Heart left ventricle (tissue), 16 donors: ENCODE measurements around the gene MAP3K9. TPM values are rescaled to one million over a fixed set of nuclear protein-coding genes. Genes with fewer than 3 reads are reported as not detected.

ENCODE experiments used
- ATAC-seq, 4 donors: fragments of 200-7000 bp; cut with Tn5 transposase; one replicate each; pipeline ENCODE4 v1.9.1; 2020 to 2022; ENCODE audit warnings: moderate library complexity in 4 of 4, mild to moderate bottlenecking in 3 of 4, moderate number of reproducible peaks in 1 of 4
- DNase-seq, 5 donors: peaks; one replicate each; pipeline ENCODE4 v3.0.0-alpha.2; 2020
- H3K27ac ChIP-seq, 12 donors: fragments of 200-600 bp; sonication (generic) in 4 of 12; one replicate each; pipeline versions ENCODE4 v1.5.0 to v1.8.0; 2016 to 2022; ENCODE audit warnings: mild to moderate bottlenecking in 2 of 12
- H3K27me3 ChIP-seq, 9 donors: fragments of 200-600 bp; sonication (generic) in 2 of 9; one replicate each; pipeline versions ENCODE4 v1.5.1 to v1.8.0; 2016 to 2022; ENCODE audit warnings: mild to moderate bottlenecking in 3 of 9
- H3K36me3 ChIP-seq, 9 donors: fragments of 200-600 bp; sonication (generic) in 2 of 9; one replicate each; pipeline versions ENCODE4 v1.5.0 to v1.8.0; 2018 to 2022; ENCODE audit warnings: mild to moderate bottlenecking in 2 of 9
- H3K4me1 ChIP-seq, 12 donors: fragments of 200-600 bp; sonication (generic) in 4 of 12; one replicate each; pipeline versions ENCODE4 v1.5.0 to v1.8.0; 2016 to 2022; ENCODE audit warnings: mild to moderate bottlenecking in 3 of 12
- H3K4me3 ChIP-seq, 12 donors: fragments of 200-600 bp; sonication (generic) in 4 of 12; one replicate each; pipeline versions ENCODE4 v1.5.0 to v1.8.0; 2017 to 2022; ENCODE audit warnings: mild to moderate bottlenecking in 9 of 12, moderate library complexity in 4 of 12
- H3K9me3 ChIP-seq, 12 donors: fragments of 200-600 bp; sonication (generic) in 4 of 12; one replicate each; pipeline versions ENCODE4 v1.5.0 to v1.8.0; 2016 to 2022; ENCODE audit warnings: mild to moderate bottlenecking in 1 of 12
- POLR2A ChIP-seq, 2 donors: fragments of 450-650 bp; IDR thresholded peaks; one replicate each; pipeline ENCODE4 v1.6.1; 2017; ENCODE audit warnings: antibody characterized with exemption in 2 of 2, mild to moderate bottlenecking in 2 of 2, moderate library complexity in 2 of 2
- WGBS, 4 donors: extraction: QIAGEN DNeasy Blood & Tissue Kit in 2 of 4; methylation state at CpG; one replicate each; pipeline versions ENCODE4 v1.1.5 to v1.1.7; 2013 to 2018; 5-methylcytosine and 5-hydroxymethylcytosine counted together
- intact Hi-C, 10 donors: fragments of 100-400 bp; cut with DNase I; formaldehyde crosslinking; loops; one replicate each; pipeline versions ENCODE4 v1.11.1 to v1.14.2; 2022
- polyA plus RNA-seq, 2 donors: library from polyadenylated mRNA; stranded (reverse); fragments of 200-250 nt; gene quantifications; one replicate each; pipeline ENCODE4 v1.2.3, GENCODE V29; 2013
- total RNA-seq, 9 donors: library from RNA; depleted of rRNA in 2 of 9; stranded (reverse); fragments of >200 nt in 2 of 9; fragmentation: NEBNext Ultra II Directional in 3 of 9; extraction: Animal tissue kit (Norgen Biotek cat#: 25700) in 3 of 9; gene quantifications; one replicate each; pipeline versions ENCODE4 v1.1.0 to v1.2.4, GENCODE V29; 2016 to 2023
- TF ChIP-seq, protein P1 (sequence below), 12 donors: fragments of 200-600 bp; sonication (generic) in 4 of 12; IDR thresholded peaks; one replicate each; pipeline versions ENCODE4 v1.5.0 to v1.8.0; 2018 to 2022; ENCODE audit warnings: antibody characterized with exemption in 12 of 12, mild to moderate bottlenecking in 5 of 12
- donor health status: ischemic (EF 13 %, LVEDD 7.1; RV severe dilation, severe dysfunction).
- donor health status: healthy with polysubstance abuse.
- donor health status: DM: no; HTN: yes; CAD: no.
- donor health status: DM: no; HTN: no; CAD: no.
- donor health status: ischemic (EF 25% LVEDD 6.9; RV normal size, moderate dysfunction).
- donor health status: ischemic (EF 25% LVEDD 5.7; RV mildly dilated, moderate dysfunction).
- donor health status: healthy.
- donor health status: DM: yes; HTN: yes; CAD: no.
- donor health status: ischemic (EF 35%, LVEDD 5.7; RV mildly dilated, moderate dysfunction).
- donor health status: nonischemic (EF 11% LVEDD 7.7; RV severe dilation, severe dysfunction).
- donor health status: DM: yes; HTN: yes; CAD: no.
- donor health status: PGD.
- donor health status: ischemic (EF 29% LVEDD 5.4; RV normal size, mild dysfunction).
- donor health status: nonischemic (EF 23%, LVEDD 6.1; RV moderate dilation, normal function).

Gene MAP3K9
- total and polyA plus RNA-seq, 11 donors = 0.91 to 3.8 (median 1.7) TPM

DNA sequence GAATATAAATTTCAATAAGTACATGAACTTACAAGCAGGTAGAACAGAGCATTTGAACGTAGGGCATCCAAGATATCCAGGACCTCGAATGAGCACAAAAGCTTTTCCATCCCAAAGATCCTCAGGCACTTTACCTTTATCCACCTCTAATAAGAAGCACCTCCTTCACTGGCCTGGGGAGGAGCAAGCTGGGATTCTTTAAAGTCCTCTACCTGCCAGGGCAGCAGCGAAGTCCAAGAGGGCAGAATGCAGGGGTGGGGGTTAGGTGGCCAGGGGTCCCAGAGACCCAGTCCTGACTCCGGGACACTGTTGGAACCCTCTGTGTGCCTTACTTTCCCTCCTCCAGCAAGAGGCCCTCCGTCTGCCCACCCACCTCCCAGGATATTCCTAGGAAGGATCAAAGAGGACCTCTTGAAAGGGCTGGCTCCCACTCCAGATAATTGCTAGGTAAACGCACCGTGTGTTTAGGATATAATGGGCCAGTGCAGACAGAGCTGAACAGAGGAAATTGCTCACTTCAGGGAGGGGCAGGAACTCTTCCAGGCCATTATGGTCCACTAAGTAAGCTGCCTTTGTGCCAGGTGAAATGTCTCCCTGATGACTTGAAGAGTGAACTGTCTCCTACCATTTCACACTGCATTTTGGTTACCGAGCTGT lies 99.5 kb downstream of the MAP3K9 start:
- TF ChIP-seq, protein P1, sequence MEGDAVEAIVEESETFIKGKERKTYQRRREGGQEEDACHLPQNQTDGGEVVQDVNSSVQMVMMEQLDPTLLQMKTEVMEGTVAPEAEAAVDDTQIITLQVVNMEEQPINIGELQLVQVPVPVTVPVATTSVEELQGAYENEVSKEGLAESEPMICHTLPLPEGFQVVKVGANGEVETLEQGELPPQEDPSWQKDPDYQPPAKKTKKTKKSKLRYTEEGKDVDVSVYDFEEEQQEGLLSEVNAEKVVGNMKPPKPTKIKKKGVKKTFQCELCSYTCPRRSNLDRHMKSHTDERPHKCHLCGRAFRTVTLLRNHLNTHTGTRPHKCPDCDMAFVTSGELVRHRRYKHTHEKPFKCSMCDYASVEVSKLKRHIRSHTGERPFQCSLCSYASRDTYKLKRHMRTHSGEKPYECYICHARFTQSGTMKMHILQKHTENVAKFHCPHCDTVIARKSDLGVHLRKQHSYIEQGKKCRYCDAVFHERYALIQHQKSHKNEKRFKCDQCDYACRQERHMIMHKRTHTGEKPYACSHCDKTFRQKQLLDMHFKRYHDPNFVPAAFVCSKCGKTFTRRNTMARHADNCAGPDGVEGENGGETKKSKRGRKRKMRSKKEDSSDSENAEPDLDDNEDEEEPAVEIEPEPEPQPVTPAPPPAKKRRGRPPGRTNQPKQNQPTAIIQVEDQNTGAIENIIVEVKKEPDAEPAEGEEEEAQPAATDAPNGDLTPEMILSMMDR (IDR thresholded peaks at IDR 0.05) = no peak
- TF ChIP-seq POLR2A (IDR thresholded peaks at IDR 0.05) = no peak
- intact Hi-C loops = loop anchor here in 8 of 10 donors (5.0 to 10.0 kb wide), 7 partner anchors 68 to 665 kb away; partner anchors contain the start of gene TTC9 (in 3 of the 8)
- peak in 1 of 4 donors; percentile 25 for ATAC-seq

DNA sequence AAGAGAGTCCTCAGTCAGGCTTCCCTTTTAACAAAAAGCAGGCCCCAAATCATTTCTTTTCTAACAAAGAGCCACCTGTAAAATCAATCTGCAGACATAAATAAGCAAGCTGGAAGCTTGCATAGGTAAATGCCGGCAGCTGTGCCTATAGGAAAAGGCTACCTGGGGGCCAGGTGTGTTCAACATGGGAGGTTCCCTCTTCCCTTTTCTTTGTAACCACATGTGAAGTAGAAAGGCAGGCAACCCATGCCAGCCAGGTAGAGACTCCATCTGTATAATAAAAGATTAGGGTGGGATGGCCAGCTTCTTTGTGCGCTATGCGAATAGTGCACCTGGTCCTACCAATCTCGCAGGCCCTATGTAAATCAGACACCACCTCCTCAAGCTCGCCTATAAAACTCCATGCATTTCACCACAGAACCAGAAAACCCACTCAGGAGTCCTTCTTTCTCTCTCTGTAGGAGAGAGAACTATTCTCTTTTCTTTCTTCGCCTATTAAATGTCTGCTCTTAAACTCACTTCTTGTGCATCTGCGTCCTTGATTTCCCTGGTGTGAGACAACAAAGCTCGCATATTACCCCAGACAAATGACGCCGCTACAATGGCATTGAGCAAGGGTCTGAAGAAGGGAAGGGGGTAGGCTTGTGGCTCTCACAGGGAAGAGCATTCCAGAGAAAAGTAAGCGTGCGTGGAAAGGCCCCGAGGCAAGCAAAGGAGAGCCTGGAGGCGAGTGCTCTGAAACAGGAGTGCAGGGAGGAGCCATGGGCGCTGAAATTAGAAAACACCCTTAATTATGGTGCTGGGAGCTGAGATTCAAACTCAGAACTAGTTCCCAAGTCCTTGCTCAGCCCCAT lies 100.4 kb downstream of the MAP3K9 start:
- H3K27ac ChIP-seq = no peak overlapping the region
- intact Hi-C loops = no loop called here
- 84 to 89% (median 86%) methylated on average over 15 of the region's 15 CpGs for whole genome bisulfite sequencing, 4 donors
- H3K27me3 ChIP-seq = peaks cover 0 to 3% (median 0%) of the 10 kb centered on the region in 9 donors
- no peaks in the 10 kb centered on the region for H3K9me3 ChIP-seq
- no peak overlapping the region for H3K4me3 ChIP-seq
- ATAC-seq = no peak
- DNase-seq = no peak
- TF ChIP-seq, protein P1 (IDR thresholded peaks at IDR 0.05) = no peak
- TF ChIP-seq POLR2A (IDR thresholded peaks at IDR 0.05) = no peak
- peaks cover 0 to 16% (median 6%) of the 10 kb centered on the region in 12 donors for H3K4me1 ChIP-seq
- H3K36me3 ChIP-seq = no peaks in the 10 kb centered on the region

More for the DNA sequence above, 99.5 kb downstream of the MAP3K9 start:
- Histone ChIP-seq H3K4me3 (no peak overlapping the region), H3K36me3 (no peaks in the 10 kb centered on the region), H3K9me3 (no peaks in the 10 kb centered on the region), H3K27me3 (peaks cover 0 to 3% (median 0%) of the 10 kb centered on the region in 9 donors), H3K4me1 (peaks cover 0 to 16% (median 7%) of the 10 kb centered on the region in 12 donors), H3K27ac (no peak overlapping the region)
- WGBS, 4 donors = 58 to 67% (median 60%) methylated on average over 8 of the region's 8 CpGs
- no peak for DNase-seq

DNA sequence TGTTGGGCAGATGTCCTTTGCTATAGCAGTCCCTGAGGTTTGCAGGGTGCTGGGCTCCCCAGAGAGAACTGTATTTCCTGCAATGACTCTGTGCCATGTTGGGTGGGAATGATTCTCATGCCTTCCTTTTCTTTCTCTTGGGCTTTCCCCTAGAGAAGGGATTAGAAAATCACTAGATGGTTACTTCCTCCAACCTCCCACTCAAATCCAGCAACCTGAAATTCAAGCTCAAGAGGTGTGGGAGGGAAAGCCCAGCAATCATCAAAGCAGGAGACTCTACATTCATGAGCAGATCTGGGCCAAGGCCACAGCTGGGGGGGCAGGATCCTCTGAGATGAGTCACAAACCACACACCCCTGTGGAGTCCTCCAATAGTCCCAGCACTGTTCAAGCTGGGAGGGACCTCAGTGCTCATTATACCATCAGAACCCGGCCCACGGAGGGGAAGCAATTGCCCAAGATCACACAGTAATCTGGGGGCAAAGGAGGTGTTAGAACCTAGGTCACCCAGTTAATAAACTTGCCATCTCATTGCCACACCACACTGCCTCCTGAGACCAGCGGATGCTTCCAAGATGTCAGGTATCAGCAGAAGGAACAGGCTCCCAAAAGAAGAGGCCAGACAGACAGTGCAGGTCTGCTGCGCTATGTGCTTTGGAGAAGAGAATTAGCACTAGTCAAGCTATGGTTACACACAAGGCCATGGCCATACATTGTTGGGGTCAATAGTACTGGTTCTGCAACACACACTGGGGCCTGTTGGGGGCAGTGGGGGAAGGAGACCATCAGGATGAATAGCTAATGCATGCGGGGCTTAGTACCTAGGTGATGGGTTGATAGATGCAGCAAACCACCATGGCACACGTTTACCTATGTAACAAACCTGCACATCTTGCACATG lies 101.9 kb downstream of the MAP3K9 start:
- DNase-seq = no peak
- Histone ChIP-seq H3K9me3 (no peaks in the 10 kb centered on the region), H3K27ac (no peak overlapping the region), H3K27me3 (peaks cover 0 to 3% (median 0%) of the 10 kb centered on the region in 9 donors), H3K36me3 (no peaks in the 10 kb centered on the region), H3K4me1 (peaks cover 0 to under 1% (median 0%) of the 10 kb centered on the region in 12 donors), H3K4me3 (no peak overlapping the region)
- peak in 2 of 4 donors; percentile 29 to 49 for ATAC-seq
- intact Hi-C loops = no loop called here
- WGBS, 4 donors = 76 to 86% (median 82%) methylated on average over 5 to 6 of the region's 6 CpGs
- TF ChIP-seq POLR2A (IDR thresholded peaks at IDR 0.05) = no peak
- TF ChIP-seq, protein P1 (IDR thresholded peaks at IDR 0.05) = no peak
